GM18511 (cell line): ENCODE results near the gene RASL10A.
"Not testable (repeated sequence)": the region's sequence is repeated elsewhere in the genome, so short reads cannot be mapped to it uniquely, and the experiment has no call there.

Experiments used
- ATAC-seq: cut with Tn5 transposase; IDR thresholded peaks from one replicate; pipeline ENCODE4 v1.9.1; 2021; ENCODE audit warnings: mild to moderate bottlenecking, moderate library complexity; ENCODE audit not compliant: unreplicated experiment

Gene RASL10A, protein sequence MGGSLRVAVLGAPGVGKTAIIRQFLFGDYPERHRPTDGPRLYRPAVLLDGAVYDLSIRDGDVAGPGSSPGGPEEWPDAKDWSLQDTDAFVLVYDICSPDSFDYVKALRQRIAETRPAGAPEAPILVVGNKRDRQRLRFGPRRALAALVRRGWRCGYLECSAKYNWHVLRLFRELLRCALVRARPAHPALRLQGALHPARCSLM

DNA sequence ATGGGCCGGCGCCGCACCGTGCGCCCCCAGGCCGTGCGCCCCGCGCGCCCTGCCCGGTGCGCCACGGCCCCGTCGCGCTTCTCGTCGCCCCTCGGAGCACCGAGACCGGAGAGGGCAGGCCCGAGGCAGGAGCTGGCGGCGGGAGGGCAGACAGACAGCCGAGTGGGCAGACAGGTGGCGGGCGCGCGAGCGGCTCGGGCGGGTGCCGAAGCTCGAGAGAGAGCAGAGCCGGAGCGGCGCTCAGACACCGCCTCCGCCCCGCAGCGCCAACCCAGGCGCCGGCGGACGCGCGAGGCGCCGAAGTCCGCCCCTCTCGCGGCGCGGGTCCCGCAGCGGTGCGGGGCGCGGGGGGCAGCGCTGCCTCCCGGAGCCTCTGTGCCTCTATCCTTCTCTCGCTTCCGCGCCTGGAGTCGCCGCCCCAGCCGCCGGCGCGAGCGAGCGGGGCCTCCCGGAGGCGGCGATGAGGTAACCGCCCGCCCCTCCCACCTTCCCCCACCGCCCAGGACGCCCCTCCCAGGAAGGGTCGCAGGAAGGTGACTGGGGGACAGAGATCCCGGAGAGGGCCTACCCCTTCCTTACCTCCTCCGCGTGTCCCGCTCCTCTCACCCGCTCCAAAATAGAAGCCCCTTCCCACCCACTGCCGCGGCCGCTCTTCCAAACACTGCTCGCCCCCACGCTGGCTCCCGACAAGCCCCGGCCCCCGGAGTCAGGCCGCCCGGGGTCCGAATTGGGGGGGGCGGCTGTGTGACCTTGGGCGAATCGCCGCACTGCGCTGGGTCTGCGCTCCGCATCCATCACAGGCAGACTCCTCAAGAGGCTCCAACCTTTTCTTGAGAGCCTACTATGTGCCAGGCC lies at the start of gene RASL10A:
RASL10A (minus strand) TSS at position 412 of the 855 bp plus-strand sequence. CDS start 451 bp downstream, outside the sequence.
- ATAC-seq: no peak

DNA sequence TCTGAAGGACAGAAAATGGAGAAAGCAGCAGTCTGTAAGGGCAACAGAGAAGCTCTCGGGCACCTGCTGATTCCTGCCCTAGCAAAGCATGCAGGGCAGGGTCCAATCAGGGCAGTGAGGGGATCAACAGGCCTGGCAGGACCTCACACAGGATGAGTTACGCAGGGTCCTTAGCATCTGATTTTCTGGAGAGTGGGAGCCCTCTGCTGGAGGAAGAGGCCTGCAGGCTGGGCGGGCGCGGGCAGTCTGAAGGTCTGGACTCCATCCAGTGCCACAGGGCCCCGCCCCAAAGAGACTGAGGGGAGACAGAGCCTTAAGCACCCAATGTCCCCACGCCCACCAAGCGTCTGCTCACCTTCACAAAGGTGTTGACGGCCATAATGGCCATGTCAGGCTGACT lies 44.0 kb upstream of the RASL10A start:
- no peak for ATAC-seq

DNA sequence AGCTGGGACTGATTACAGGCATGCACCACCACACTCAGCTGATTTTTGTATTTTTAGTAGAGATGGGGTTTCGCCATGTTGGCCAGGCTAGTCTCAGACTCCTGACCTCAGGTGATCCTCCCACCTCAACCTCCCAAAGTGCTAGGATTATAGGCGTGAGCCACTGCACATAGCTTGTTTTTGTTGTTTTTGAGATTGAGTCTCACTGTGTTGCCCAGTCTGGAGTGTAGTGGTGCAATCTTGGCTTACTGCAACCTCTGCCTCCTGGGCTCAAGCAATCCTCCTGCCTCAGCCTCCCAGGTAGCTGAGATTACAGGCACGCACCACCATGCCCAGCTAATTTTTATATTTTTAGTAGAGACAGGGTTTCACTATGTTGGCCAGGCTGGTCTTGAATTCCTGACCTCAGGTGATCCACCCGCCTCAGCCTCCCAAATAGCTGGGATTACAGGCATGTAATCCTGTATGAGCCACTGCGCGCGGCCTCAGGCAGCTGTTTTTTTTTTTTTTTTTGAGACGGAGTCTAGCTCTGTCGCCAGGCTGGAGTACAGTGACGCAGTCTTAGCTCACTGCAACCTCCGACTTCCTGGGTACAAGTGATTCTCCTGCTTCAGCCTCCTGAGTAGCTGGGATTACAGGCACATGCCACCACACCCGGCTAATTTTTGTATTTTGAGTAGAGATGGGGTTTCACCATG lies 41.8 kb upstream of the RASL10A start:
- not testable (repeated sequence) for ATAC-seq

DNA sequence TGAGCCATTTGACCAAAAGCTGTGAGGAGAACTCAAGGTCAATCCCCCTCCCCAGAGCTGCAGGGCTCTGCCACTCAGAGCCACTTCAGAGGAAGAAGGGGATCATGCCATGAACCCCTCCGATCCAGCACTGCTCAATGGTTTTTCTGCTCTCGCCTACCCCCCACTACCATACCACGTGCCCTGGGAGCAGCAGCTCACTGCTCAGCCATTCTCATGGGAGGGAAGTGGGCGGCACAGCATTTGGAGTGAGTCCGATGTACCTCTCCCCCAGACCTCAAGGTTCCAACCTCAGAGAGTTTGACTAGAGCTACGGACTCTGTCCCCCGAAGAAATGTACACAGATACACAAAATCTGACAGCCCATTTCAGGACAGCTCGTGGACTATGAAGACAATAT lies 38.4 kb upstream of the RASL10A start:
- ATAC-seq: no peak

DNA sequence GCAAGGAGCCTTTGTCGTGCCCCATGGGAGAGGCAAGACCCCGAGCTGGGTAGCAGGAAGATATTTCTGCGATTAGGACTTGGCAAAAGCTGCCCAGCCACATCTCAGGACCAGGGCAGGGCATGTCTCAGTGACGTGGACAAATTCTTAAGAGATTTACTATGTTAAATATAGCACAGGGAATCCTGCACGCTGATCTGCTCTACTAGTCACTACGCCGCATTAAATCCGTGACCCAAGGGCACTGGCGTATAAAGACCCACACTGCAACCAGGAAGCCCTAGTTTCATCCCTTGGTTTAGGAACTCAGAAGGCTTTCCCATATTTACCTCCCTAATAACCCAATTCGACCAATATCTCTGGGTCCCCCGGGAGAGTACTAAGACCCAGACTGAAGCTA lies 37.8 kb upstream of the RASL10A start:
- no peak for ATAC-seq

DNA sequence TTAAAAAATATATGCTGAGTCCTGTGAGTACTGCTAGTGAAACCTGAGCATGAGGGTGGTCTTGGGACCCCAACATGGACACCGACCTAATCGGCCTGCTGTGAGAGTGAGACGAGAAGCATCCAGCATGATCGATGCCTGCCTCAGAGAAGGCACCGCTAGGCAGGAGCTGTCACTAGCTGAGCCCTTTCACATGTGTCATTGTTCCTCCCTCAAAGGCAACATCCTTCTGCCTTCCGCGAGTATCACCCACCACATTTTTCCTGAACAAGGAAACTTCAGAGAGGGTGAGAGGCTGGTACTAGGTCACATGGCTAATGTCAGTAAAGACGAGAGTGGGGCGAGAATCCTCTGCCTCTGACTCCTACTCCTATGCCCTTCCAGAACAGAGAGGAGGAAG lies 37.3 kb upstream of the RASL10A start:
- ATAC-seq: no peak

DNA sequence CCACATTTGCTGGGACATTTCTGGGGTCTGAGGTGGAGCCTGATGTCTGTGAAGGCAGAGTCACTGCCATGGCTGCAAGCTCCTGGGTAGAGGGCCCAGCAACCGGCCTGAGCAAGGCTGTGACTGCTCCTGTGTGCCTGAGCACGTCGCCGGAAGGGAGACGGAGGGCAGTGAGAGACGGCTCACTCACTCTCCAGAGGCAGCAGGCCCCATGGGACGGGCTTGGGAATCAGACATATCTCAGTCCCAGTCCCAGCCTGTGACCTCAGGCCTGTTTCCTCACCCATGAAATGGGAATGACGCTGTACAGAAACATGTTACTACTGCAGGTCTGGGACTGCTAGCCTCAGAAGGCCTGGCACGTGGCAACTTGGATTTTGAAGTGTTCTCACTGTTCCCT lies 36.4 kb upstream of the RASL10A start:
- no peak for ATAC-seq

DNA sequence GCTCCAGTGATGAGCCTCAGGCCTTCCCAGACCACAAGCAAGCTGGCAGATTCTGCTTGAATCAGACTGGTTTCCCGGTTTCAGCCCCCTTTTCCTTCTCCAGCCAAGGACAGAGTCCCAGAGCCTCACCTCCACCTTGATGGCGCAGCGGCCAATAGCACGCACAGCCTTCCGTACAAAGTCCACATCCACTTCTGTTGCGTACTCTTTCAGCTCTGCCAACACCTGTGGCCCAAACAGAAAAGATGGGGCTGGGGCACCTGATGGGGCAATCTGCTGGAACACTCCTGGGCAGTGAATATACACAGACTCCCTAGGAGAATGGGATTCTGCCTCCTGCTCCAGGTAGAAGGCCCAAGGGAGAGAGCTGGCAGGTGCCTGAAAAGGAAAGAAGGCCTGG lies 35.5 kb upstream of the RASL10A start:
- ATAC-seq: no peak

DNA sequence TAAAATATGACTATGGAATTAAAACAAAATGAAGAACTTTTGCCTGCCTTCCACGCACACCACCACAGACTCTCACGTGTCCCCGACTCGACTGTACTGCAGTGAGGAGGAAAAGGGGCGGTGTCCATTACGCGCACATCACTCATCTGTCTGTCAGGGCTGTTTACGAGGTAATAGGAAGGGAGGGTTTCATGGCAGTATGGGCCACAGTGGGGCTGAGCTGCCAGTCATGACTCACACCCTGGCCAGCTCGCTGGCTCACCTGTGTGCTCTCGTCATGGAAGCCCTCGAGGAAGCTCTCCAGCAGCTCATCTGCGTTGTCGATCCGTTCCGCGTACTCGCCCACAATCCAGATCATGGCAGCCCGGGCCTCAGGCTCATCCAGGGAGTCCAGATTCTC lies 33.5 kb upstream of the RASL10A start:
- no peak for ATAC-seq

DNA sequence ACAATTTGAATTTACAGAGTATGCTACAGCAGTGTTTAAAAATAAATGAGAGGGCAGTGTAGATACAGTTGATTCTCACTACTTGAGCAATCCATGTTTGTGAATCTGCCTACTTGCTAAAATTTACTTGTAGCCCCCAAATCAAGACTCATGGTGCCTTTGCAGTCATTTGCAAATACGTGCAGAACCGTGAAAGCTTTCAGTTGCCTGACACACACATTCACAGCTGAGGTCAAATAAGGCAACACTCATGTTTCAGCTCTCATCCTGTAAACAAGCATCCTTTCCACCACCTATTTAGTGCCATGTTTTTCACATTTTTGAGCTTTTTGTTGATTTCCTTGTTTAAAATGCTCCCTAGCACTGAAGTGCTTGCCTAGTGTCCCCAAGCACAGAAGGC lies 32.5 kb upstream of the RASL10A start:
- ATAC-seq: no peak

DNA sequence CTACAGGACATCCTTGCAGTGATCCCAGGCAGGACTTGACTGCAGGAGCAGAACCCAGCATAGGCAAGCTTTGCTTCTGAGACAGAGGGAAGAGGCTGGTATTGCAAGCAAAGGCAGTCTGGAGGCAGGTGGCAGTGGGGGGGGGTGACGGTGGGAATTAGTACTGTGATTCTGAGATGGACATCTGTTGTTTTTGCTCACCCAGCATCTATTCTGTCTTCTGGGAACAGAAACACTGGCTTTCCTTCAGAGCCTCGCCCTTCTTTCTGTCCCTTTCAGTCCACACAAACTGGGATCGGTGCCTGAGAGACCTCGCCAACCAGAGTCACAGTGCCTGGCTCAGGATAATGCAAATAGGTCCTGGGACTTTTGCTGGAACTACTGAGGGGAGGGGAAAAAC lies 31.2 kb upstream of the RASL10A start:
- no peak for ATAC-seq

DNA sequence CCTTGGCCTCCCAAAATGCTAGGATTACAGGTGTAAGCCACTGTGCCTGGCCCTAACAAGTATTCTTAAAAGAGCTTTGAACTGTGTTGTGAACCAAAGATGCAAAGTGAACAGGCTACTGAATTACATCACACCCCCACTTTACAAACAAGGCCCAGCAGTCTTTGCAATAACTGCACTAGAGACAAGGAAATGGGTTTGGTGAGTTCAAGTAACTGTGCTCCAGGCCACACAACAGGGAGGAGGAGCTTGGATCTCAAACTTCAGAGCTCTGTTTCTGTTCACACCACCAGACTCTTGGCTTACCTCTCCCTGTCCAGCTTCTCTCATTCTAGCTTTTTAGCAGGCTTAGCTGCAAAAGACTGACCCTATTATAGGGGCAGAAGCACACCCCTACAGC lies 30.4 kb upstream of the RASL10A start:
- no peak for ATAC-seq

DNA sequence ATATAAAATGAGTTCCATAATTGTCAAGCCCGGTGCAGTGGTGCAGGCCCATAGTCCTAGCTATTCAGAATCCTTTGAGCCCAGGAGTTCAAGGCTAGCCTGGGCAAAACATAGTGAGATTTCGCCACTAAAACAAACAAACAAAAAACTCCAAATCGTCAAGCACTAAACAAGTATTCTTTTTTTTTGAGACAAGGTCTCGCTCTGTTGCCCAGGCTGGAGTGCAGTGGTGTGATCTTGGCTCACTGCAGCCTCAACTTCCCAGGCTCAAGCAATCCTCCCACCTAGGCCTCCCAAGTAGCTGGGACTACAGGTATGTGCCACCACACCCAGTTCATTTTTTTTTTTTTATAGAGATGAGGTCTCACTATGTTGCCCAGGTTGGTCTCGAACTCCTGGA lies 29.4 kb upstream of the RASL10A start:
- not testable (repeated sequence) for ATAC-seq

DNA sequence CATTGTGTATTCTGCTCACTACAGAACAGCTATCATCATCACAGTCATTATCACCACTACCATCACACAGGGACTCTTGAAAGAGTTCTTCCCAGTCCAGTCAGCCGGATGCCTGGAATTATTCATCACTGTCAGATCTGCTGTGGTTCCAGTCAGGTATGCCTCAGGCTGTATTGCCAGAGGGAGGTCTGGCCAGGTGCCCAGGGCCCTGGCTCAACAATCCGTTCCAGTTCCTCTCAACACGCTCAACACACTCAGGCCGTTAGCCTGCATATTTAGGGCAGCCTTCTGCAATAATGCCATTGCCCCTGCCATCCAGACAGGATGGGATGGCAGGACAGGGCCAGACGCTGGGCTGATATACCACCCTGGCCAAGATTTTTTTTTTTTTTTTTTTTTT lies 28.6 kb upstream of the RASL10A start:
- ATAC-seq: no peak

DNA sequence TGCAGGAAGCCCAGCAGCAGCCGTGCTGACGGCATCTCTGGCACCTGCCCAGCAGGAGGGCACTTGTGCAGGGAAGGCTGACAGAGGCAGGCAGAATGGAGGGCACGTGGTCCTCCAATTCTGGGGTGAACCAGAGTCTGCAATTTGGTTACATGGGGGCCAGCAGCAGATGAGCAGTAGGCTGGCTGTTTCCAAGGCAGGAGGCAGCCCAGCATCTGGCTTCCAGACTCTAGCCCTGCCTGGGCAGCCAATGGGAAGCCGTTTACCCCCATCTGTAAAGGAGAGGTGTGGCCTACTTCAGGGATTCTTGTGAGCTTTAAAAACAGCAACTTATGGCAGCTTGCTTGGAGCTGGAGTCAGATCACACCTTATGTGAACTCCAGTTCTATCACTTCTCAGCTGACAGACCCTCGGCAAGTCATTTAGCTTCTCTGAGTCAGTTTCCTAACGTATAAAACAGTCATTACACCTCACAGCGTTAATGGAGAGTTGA lies 27.9 kb upstream of the RASL10A start:
- no peak for ATAC-seq

DNA sequence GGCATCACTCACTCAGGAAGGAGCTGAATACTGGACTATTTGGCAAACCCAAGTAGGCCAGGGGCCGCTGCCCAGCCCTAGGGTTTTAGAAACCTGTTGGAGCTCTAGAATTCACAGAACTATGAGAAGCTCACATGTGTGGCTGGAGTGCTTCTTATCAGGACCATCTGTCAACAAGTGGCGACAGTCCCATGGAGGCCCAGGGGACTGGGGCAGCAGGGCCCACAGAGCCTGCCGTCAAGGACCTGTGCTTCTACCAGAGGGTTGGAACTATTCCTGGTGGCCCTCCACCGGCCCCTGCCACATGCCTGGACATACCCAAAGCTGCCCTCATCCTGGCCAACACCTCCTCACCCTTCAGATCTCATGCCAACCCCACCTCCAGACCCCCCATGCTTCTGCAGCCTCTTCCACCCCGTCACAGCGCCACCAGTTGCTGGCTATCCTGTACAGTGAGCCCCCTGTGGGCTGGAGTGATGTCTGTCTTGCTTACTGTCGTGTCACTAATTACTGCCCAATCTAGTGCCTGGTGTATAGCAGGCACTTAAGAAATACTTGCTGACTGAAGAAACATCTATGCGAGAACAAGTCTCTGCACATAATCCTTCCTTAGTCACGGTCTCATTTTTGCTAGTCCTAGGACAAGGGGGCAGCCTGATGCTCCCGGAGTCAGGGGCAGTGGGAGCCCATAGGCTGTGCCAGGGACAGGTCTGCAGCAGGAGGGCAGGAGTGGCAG lies 27.2 kb upstream of the RASL10A start:
- ATAC-seq: no peak

DNA sequence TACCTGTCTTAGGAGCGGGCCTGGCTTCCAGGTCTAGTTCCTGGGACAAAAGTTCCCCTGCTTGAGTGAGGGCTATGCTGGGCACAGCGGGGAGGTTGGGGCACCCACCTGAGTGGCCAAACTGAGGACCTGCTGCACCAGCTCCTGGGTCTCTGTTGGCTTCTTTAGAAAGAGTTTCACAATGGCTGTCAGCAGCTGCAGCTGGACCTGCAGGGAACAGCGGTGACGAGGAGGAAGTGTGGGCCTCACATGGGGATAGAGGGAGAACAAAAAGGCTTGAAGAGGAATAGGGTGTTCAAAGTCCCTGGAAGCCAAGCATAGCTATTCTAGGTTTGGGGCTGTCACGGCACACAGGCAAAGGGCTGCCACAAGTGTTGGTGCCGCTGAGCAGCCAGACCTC lies 26.7 kb upstream of the RASL10A start:
- no peak for ATAC-seq

DNA sequence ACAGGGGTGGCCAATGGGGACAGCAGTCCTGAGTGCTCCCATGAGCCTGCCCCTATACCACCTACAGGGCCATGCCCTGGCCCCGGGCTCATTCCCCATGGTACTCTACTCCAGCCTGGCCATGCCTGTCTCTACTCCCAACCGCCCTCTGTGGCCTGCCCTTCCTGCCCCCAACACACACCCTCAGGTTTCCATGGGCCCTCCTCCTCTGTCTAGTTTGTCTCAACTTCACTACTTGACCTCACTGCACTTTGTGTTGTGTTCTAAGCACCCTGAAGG lies 26.3 kb upstream of the RASL10A start:
- ATAC-seq: no peak

DNA sequence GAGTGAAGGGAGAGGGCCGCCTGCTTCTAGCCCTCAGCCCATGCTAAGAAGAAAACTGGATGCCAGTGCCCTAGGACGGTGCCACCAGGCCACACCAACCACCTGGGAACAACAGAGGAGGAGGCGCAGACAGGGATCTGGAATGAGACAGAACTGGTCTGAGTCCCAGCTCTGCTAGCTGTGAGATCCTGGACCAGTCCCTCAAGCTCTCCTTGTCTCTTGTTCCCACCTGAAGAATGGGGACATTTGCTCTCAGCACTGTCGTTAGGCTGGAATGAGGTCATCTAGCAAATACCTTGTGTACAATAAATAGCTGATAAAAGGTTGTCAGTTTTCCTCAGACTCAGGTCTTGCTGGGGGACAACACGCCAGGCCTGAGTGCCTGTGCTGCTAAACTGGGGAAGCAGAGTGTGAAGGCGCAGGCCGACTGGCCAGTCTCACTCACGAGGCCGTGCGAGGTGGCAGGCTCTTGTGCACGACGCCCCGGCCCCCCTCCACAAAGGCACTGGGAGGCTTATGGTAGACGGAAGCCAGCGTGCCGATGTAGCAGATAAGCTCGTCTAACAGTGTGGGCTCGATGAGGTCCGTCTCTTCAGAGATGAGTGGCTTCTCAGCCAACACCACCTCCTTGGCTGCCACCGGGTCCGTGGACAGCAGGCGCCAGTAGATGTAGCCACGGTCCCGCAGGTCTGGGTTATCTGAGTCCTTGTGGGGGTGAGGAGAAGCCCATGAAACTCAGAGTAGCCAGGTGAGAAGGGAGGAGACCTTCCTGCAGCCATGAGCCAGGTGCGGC lies 25.8 kb upstream of the RASL10A start:
- ATAC-seq: no peak

DNA sequence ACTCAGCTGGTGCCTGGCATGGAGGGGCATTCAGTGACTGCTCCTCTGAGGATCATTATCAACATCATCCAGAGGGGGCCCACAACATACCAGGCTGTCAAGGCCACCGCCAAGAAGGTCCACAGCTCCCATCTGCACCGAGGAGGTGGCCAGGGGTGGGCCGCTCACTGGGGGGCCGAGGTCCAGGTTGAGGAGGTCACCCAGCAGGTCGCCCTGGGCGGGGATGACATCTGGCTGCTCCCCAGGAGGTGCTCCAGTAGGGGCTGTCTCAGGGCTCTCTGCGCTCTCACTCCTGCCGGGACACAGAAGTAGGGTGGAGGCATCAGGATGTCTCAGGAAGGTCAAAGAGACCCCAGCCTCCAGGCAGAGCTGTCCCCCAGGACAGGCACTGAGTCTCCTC lies 25.1 kb upstream of the RASL10A start:
- ATAC-seq: no peak
